Measurements from ENCODE around the gene WDR26.

The WDR26 gene

DNA sequence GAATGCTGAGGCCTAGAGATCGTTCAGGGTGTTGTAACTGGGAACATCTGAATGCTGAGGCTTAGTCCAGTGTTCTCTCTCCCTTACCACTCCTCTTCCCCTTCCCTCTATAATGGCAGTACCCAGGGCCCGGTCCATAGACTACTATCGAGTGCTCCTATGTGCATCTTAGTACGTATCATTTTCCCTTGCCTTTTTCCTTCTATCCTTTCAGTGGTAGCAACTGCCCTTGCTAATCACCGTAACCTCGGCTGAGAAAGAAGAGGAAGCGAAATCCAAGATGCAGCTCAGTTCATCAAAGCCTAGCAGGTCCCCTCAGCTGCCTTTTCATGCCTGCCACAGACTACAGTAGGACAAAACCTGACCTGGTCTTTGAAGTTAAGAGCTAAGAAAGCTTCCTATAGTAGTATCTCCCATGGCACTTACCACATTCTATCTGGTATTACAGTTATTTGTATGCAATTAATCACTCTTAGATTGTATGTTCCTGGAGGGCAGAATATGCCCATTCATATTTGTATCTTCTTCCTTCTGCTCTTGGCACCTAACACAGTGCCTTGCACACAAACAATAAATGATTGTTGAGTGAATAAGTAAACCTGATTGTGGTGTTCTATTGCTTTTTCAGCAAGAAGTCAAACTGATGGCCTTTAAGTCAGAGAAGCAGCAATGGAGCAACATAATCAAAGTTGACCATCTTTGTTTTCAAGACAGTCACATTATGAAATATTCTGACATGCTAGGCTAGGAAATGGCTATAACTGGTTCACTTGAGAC, 55.6 kb downstream of the WDR26 start:
- Histone ChIP-seq H3K36me3 (ENCODE audit: insufficient read depth, low read length) (peaks cover 43% of the 10 kb centered on the region), H3K9me3 (ENCODE audit: insufficient read depth, low read length, severe bottlenecking) (no peaks in the 10 kb centered on the region), H4K20me1 (ENCODE audit: insufficient read depth, low read length) (peaks cover 54% of the 10 kb centered on the region), H3K4me2 (ENCODE audit: insufficient read depth, low read length) (no peak overlapping the region), H3K9ac (ENCODE audit: low read depth, low read length) (no peak overlapping the region), H3K79me2 (ENCODE audit: insufficient read depth, low read length) (no peaks in the 10 kb centered on the region), H3K27ac (ENCODE audit: low read length) (no peak overlapping the region), H2AFZ (ENCODE audit: low read depth, low read length) (no peak overlapping the region), H3K27me3 (ENCODE audit: insufficient read depth, low read length, poor library complexity) (no peaks in the 10 kb centered on the region), H3K4me3 (ENCODE audit: low read depth in 1 of 2, low read length in 2 of 2) (no peak overlapping the region), H3K4me1 (ENCODE audit: insufficient read depth, low read length) (peaks cover 24% of the 10 kb centered on the region)
- TF ChIP-seq, protein P1, sequence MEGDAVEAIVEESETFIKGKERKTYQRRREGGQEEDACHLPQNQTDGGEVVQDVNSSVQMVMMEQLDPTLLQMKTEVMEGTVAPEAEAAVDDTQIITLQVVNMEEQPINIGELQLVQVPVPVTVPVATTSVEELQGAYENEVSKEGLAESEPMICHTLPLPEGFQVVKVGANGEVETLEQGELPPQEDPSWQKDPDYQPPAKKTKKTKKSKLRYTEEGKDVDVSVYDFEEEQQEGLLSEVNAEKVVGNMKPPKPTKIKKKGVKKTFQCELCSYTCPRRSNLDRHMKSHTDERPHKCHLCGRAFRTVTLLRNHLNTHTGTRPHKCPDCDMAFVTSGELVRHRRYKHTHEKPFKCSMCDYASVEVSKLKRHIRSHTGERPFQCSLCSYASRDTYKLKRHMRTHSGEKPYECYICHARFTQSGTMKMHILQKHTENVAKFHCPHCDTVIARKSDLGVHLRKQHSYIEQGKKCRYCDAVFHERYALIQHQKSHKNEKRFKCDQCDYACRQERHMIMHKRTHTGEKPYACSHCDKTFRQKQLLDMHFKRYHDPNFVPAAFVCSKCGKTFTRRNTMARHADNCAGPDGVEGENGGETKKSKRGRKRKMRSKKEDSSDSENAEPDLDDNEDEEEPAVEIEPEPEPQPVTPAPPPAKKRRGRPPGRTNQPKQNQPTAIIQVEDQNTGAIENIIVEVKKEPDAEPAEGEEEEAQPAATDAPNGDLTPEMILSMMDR (IDR thresholded peaks at IDR 0.05; ENCODE audit: borderline replicate concordance, extremely low read depth, low read length, poor library complexity, severe bottlenecking) = no peak
- TF ChIP-seq EZH2 (IDR thresholded peaks at IDR 0.05; ENCODE audit: borderline replicate concordance, low read depth, low read length, severe bottlenecking) = no peak
- DNase-seq = no peak
- ATAC-seq (ENCODE audit: insufficient read depth, low read depth) = no peak

DNA sequence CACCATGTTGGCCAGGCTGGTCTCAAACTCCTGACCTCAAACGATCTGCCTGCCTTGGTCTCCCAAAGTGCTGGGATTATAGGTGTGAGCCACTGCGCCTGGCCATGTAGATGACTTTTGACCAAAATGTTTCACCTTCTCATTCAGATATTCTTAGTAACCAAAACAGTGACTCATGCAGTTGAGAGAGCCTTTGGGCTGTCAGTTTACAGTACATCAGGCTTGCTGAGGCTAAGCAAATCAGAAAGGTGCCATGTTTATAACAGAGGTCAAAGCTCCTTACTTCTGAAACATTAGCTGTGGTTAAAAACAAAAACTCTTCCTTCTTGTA, 57.0 kb downstream of the WDR26 start:
- Histone ChIP-seq H3K79me2 (ENCODE audit: insufficient read depth, low read length) (no peaks in the 10 kb centered on the region), H4K20me1 (ENCODE audit: insufficient read depth, low read length) (peaks cover 63% of the 10 kb centered on the region), H3K27me3 (ENCODE audit: insufficient read depth, low read length, poor library complexity) (no peaks in the 10 kb centered on the region), H2AFZ (ENCODE audit: low read depth, low read length) (no peak overlapping the region), H3K4me2 (ENCODE audit: insufficient read depth, low read length) (no peak overlapping the region), H3K9ac (ENCODE audit: low read depth, low read length) (no peak overlapping the region), H3K9me3 (ENCODE audit: insufficient read depth, low read length, severe bottlenecking) (no peaks in the 10 kb centered on the region), H3K4me1 (ENCODE audit: insufficient read depth, low read length) (peaks cover 24% of the 10 kb centered on the region), H3K4me3 (ENCODE audit: low read depth in 1 of 2, low read length in 2 of 2) (no peak overlapping the region), H3K36me3 (ENCODE audit: insufficient read depth, low read length) (peaks cover 55% of the 10 kb centered on the region), H3K27ac (ENCODE audit: low read length) (no peak overlapping the region)
- DNase-seq = no peak
- no peak for TF ChIP-seq EZH2 (IDR thresholded peaks at IDR 0.05; ENCODE audit: borderline replicate concordance, low read depth, low read length, severe bottlenecking)
- TF ChIP-seq, protein P1 (IDR thresholded peaks at IDR 0.05; ENCODE audit: borderline replicate concordance, extremely low read depth, low read length, poor library complexity, severe bottlenecking) = no peak
- no peak for ATAC-seq (ENCODE audit: insufficient read depth, low read depth)

DNA sequence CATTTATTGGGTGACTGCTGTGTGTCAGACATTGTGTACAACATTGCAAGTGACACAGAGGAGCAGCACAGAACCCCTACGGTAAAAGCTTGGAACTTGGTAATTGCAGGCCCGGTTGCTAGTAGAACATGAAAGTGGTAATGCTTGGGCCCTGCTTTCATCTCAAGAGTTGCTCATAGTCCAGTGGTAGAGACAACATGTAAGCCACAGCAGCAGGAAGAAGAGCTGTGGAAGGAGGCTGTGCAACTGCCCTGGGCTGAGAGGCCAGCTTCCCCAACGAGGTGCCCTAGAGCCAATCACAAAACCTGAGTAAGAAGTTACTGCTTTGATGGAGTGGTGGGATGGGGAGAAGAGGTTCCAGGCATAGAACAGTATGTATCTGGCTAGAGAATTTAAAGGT, 59.5 kb downstream of the WDR26 start:
- H3K27me3 ChIP-seq (ENCODE audit: insufficient read depth, low read length, poor library complexity) = no peaks in the 10 kb centered on the region
- ATAC-seq (ENCODE audit: insufficient read depth, low read depth) (no peak), DNase-seq (no peak)
- peaks cover 49% of the 10 kb centered on the region for H4K20me1 ChIP-seq (ENCODE audit: insufficient read depth, low read length)
- H3K27ac ChIP-seq (ENCODE audit: low read length) = no peak overlapping the region
- H3K9me3 ChIP-seq (ENCODE audit: insufficient read depth, low read length, severe bottlenecking) = no peaks in the 10 kb centered on the region
- peaks cover 77% of the 10 kb centered on the region for H3K36me3 ChIP-seq (ENCODE audit: insufficient read depth, low read length)
- H3K4me2 ChIP-seq (ENCODE audit: insufficient read depth, low read length) = no peak overlapping the region
- H3K79me2 ChIP-seq (ENCODE audit: insufficient read depth, low read length) = no peaks in the 10 kb centered on the region
- TF ChIP-seq, protein P1 (IDR thresholded peaks at IDR 0.05; ENCODE audit: borderline replicate concordance, extremely low read depth, low read length, poor library complexity, severe bottlenecking) = no peak
- no peak for TF ChIP-seq EZH2 (IDR thresholded peaks at IDR 0.05; ENCODE audit: borderline replicate concordance, low read depth, low read length, severe bottlenecking)
- no peak overlapping the region for H3K9ac ChIP-seq (ENCODE audit: low read depth, low read length)
- peaks cover 13% of the 10 kb centered on the region for H3K4me1 ChIP-seq (ENCODE audit: insufficient read depth, low read length)
- H2AFZ ChIP-seq (ENCODE audit: low read depth, low read length) = no peak overlapping the region
- no peak overlapping the region for H3K4me3 ChIP-seq (ENCODE audit: low read depth in 1 of 2, low read length in 2 of 2)
